PC-9 (cell line): Measurements from ENCODE around the gene AIF1.

Source experiments
- CTCF ChIP-seq: fragments of 200-600 bp; sonication (generic); conservative IDR thresholded peaks from 2 replicates; pipeline ENCODE4 v1.6.1; 2017; ENCODE audit warnings: mixed run types, antibody characterized with exemption, mild to moderate bottlenecking, moderate library complexity
- EZH2 ChIP-seq: fragments of 200-600 bp; sonication (generic); IDR thresholded peaks from 2 replicates; pipeline ENCODE4 v1.8.0; 2017; ENCODE audit warnings: antibody characterized with exemption, low read depth

DNA sequence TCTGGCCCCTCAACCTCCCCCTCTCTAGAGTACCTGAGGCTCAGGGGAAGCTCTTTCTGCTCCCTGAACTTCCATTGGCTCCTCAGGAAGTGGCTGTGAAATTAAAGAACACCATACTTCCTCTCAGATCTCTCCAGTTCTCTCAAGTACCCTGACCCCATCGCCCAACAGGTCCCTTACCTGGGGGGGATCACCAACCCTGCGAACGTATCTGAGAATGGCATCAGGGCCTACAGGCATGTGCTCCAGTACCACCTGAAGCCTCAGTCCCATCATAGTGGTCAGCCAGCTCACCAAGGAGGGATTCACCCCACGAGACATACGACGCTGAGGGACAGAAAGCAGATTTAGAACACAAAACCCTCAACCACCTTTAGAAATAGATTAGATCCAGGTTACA, 25.6 kb downstream of the AIF1 start:
- TF ChIP-seq CTCF = no peak
- no peak for TF ChIP-seq EZH2
